HepG2 (cell line): ENCODE results near the gene E2F3. TPM values are rescaled to one million over a fixed set of nuclear protein-coding genes. Genes with fewer than 3 reads are reported as not detected.
A peak's percentile ranks its signal among the peaks of the same experiment; 100 is the strongest.

Experiments used
- BRCA1 ChIP-seq: sonication (generic); formaldehyde crosslinking; IDR thresholded peaks from 2 replicates; pipeline ENCODE4 v1.4.0; 2020; ENCODE audit warnings: missing genetic modification reagents
- FOXK2 ChIP-seq: fragments of 450-650 bp; IDR thresholded peaks from 2 replicates; pipeline ENCODE4 v1.6.1; 2016
- IRF2 ChIP-seq: IDR thresholded peaks from 2 replicates; pipeline ENCODE4 v1.6.1; 2018; ENCODE audit warnings: missing genetic modification reagents, missing compliant biosample characterization
- KAT2B ChIP-seq: fragments of 150-350 bp; IDR thresholded peaks from 2 replicates; pipeline ENCODE4 v1.6.1; 2014; ENCODE audit warnings: low read depth, low read length, borderline replicate concordance
- NBN ChIP-seq: fragments of 450-650 bp; conservative IDR thresholded peaks from 2 replicates; pipeline ENCODE4 v1.6.1; 2017
- POLR2AphosphoS5 ChIP-seq: IDR thresholded peaks from 2 replicates; pipeline ENCODE4 v1.6.1; 2012; ENCODE audit warnings: low read depth, low read length
- ZNF256 ChIP-seq: sonication (generic); formaldehyde crosslinking; conservative IDR thresholded peaks from 2 replicates; pipeline ENCODE4 v1.4.0; 2020; ENCODE audit warnings: missing genetic modification reagents
- ZNF780A ChIP-seq: sonication (generic); formaldehyde crosslinking; IDR thresholded peaks from 2 replicates; pipeline ENCODE4 v1.8.0; 2022; ENCODE audit warnings: mild to moderate bottlenecking, missing genetic modification reagents, moderate library complexity
- ZZZ3 ChIP-seq: sonication (generic); formaldehyde crosslinking; IDR thresholded peaks from 2 replicates; pipeline ENCODE4 v1.4.0; 2020; ENCODE audit warnings: missing genetic modification reagents, mild to moderate bottlenecking, borderline replicate concordance
- polyA plus RNA-seq, 8 experiments: library from polyadenylated mRNA; depleted of rRNA in 3 of 8; stranded (reverse) in 7 of 8; unstranded in 1 of 8; fragments of >200 nt; fragmentation: Illumina TruSeq in 4 of 8; extraction: Trizol in 4 of 8; gene quantifications; 2 replicates each; pipeline versions ENCODE4 v1.2.1 to v1.2.3, GENCODE V29; 2011 to 2016; ENCODE audit warnings: low read depth in 4 of 8, missing spikeins in 1 of 8, mixed read lengths in 1 of 8; ENCODE audit not compliant: insufficient read depth in 1 of 8
- total RNA-seq, 5 experiments: library from RNA; depleted of rRNA; stranded (reverse); fragments of >200 nt; fragmentation: Illumina TruSeq; extraction: Trizol; gene quantifications; 2 replicates each; pipeline ENCODE4 v1.2.3, GENCODE V29; 2016; ENCODE audit warnings: low read depth in 1 of 5
- TF ChIP-seq, protein P1 (sequence below): sonication (generic); formaldehyde crosslinking; IDR thresholded peaks from 2 replicates; pipeline ENCODE4 v1.4.0; 2020; ENCODE audit warnings: missing genetic modification reagents
- TF ChIP-seq, protein P2 (sequence below): sonication (generic); formaldehyde crosslinking; IDR thresholded peaks from 2 replicates; pipeline ENCODE4 v1.4.0; 2020; ENCODE audit warnings: missing genetic modification reagents, borderline replicate concordance
- TF ChIP-seq, protein P3 (sequence below): sonication (generic); formaldehyde crosslinking; IDR thresholded peaks from 2 replicates; pipeline ENCODE4 v1.5.0; 2020; ENCODE audit warnings: mild to moderate bottlenecking, missing genetic modification reagents
- TF ChIP-seq, protein P4 (sequence below): sonication (generic); formaldehyde crosslinking; IDR thresholded peaks from one replicate; pipeline ENCODE4 v1.5.1; 2020; ENCODE audit warnings: mild to moderate bottlenecking, missing genetic modification reagents; ENCODE audit errors: not compliant biosample characterization

The E2F3 gene
- total and polyA plus RNA-seq, 2 of the 13 experiments (the other 11 are each of a cell fraction or from before 2014, with no cell fraction given) = 8.5 to 12.7 TPM

DNA sequence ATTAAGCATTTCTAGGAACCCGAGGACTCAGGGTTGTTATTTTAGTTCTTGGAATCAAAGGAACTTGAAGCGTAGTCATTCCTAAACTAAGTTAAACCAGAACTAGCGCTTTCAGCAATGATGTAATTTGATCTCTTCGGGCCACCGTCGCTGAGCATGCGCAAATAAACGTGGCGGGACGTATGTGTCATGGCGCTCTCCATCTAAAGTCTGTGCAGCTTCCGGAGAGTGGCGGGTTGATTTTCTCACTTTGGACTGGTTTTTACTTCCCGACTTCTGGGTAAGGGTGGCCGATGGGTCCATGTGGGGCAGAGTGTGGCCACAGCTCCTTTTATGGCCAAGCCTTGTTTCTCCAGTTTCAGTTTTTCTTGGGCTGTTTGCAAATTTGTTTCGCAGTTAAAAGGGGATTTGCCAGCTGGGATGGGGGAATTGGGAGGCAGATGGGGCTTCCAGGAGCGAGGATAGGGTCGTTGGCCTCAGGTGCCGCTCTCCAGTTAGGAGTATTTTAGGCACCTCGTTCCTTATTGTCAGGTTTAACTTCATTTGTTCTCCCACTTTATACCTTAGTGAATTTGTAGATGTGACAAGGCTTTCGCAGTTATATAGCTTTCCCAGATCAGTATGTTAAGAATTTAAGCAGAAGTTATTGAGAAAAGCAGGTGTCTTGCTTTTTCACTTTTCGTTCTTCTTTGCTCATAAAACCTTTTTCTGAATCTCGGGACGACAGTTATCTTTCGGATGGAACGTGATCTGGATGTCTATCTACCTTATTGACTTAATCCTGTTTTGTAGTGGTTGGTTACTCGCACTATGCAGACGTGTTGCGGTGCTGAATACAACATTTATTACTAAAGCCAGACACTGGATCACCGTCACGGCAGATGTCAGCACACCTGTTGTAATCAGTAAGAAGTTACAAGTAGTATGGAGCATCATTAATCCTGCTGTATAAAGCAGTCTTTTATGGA is 132.9 kb downstream of the E2F3 start, which contains the start of gene CDKAL1 (continued):
- TF ChIP-seq, protein P1, sequence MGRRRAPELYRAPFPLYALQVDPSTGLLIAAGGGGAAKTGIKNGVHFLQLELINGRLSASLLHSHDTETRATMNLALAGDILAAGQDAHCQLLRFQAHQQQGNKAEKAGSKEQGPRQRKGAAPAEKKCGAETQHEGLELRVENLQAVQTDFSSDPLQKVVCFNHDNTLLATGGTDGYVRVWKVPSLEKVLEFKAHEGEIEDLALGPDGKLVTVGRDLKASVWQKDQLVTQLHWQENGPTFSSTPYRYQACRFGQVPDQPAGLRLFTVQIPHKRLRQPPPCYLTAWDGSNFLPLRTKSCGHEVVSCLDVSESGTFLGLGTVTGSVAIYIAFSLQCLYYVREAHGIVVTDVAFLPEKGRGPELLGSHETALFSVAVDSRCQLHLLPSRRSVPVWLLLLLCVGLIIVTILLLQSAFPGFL (CRISPR knock-in tag) = no peak
- TF ChIP-seq BRCA1 = peak; percentile 75; the same call in 1 of the 2 replicates
- no peak for TF ChIP-seq NBN
- peak; percentile 84; the same call in 1 of the 2 replicates for TF ChIP-seq IRF2 (CRISPR knock-in tag)
- TF ChIP-seq KAT2B = no peak
- TF ChIP-seq, protein P2, sequence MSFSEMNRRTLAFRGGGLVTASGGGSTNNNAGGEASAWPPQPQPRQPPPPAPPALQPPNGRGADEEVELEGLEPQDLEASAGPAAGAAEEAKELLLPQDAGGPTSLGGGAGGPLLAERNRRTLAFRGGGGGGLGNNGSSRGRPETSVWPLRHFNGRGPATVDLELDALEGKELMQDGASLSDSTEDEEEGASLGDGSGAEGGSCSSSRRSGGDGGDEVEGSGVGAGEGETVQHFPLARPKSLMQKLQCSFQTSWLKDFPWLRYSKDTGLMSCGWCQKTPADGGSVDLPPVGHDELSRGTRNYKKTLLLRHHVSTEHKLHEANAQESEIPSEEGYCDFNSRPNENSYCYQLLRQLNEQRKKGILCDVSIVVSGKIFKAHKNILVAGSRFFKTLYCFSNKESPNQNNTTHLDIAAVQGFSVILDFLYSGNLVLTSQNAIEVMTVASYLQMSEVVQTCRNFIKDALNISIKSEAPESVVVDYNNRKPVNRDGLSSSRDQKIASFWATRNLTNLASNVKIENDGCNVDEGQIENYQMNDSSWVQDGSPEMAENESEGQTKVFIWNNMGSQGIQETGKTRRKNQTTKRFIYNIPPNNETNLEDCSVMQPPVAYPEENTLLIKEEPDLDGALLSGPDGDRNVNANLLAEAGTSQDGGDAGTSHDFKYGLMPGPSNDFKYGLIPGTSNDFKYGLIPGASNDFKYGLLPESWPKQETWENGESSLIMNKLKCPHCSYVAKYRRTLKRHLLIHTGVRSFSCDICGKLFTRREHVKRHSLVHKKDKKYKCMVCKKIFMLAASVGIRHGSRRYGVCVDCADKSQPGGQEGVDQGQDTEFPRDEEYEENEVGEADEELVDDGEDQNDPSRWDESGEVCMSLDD (CRISPR knock-in tag) = 0 out of 2 replicates have a peak, but pooled peaks have one; percentile 24
- no peak for TF ChIP-seq ZNF780A (CRISPR knock-in tag)
- TF ChIP-seq, protein P3, sequence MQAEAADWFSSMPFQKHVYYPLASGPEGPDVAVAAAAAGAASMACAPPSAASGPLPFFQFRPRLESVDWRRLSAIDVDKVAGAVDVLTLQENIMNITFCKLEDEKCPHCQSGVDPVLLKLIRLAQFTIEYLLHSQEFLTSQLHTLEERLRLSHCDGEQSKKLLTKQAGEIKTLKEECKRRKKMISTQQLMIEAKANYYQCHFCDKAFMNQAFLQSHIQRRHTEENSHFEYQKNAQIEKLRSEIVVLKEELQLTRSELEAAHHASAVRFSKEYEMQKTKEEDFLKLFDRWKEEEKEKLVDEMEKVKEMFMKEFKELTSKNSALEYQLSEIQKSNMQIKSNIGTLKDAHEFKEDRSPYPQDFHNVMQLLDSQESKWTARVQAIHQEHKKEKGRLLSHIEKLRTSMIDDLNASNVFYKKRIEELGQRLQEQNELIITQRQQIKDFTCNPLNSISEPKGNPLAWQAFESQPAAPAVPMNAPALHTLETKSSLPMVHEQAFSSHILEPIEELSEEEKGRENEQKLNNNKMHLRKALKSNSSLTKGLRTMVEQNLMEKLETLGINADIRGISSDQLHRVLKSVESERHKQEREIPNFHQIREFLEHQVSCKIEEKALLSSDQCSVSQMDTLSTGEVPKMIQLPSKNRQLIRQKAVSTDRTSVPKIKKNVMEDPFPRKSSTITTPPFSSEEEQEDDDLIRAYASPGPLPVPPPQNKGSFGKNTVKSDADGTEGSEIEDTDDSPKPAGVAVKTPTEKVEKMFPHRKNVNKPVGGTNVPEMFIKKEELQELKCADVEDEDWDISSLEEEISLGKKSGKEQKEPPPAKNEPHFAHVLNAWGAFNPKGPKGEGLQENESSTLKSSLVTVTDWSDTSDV = no peak
- TF ChIP-seq ZNF256 = no peak; the same call in 1 of the 2 replicates
- TF ChIP-seq, protein P4, sequence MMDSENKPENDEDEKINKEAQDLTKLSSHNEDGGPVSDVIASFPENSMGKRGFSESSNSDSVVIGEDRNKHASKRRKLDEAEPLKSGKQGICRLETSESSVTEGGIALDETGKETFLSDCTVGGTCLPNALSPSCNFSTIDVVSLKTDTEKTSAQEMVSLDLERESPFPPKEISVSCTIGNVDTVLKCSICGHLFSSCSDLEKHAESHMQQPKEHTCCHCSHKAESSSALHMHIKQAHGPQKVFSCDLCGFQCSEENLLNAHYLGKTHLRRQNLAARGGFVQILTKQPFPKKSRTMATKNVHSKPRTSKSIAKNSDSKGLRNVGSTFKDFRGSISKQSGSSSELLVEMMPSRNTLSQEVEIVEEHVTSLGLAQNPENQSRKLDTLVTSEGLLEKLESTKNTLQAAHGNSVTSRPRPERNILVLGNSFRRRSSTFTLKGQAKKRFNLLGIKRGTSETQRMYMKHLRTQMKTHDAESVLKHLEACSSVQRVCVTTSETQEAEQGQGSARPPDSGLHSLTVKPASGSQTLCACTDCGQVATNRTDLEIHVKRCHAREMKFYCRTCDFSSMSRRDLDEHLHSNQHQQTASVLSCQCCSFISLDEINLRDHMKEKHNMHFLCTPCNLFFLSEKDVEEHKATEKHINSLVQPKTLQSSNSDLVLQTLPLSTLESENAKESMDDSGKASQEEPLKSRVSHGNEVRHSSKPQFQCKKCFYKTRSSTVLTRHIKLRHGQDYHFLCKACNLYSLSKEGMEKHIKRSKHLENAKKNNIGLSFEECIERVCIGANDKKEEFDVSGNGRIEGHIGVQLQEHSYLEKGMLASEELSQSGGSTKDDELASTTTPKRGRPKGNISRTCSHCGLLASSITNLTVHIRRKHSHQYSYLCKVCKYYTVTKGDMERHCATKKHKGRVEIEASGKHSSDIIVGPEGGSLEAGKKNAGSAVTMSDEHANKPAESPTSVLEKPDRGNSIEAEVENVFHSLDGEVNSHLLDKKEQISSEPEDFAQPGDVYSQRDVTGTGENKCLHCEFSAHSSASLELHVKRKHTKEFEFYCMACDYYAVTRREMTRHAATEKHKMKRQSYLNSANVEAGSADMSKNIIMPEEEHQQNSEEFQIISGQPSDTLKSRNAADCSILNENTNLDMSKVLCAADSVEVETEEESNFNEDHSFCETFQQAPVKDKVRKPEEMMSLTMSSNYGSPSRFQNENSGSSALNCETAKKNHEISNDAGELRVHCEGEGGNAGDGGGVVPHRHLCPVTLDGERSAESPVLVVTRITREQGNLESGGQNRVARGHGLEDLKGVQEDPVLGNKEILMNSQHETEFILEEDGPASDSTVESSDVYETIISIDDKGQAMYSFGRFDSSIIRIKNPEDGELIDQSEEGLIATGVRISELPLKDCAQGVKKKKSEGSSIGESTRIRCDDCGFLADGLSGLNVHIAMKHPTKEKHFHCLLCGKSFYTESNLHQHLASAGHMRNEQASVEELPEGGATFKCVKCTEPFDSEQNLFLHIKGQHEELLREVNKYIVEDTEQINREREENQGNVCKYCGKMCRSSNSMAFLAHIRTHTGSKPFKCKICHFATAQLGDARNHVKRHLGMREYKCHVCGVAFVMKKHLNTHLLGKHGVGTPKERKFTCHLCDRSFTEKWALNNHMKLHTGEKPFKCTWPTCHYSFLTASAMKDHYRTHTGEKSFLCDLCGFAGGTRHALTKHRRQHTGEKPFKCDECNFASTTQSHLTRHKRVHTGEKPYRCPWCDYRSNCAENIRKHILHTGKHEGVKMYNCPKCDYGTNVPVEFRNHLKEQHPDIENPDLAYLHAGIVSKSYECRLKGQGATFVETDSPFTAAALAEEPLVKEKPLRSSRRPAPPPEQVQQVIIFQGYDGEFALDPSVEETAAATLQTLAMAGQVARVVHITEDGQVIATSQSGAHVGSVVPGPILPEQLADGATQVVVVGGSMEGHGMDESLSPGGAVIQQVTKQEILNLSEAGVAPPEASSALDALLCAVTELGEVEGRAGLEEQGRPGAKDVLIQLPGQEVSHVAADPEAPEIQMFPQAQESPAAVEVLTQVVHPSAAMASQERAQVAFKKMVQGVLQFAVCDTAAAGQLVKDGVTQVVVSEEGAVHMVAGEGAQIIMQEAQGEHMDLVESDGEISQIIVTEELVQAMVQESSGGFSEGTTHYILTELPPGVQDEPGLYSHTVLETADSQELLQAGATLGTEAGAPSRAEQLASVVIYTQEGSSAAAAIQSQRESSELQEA (CRISPR knock-in tag) = peak; percentile 65
- peak; percentile 95 for TF ChIP-seq POLR2AphosphoS5
- TF ChIP-seq FOXK2 = no peak
- peak; percentile 58; the same call in 1 of the 2 replicates for TF ChIP-seq ZZZ3 (CRISPR knock-in tag)
